ENCODE results near the gene SNRK.

The SNRK gene

GRCh38 chr3:43289401-43289800 lies 3.1 kb downstream of the SNRK start:
- TF ChIP-seq, protein P1, sequence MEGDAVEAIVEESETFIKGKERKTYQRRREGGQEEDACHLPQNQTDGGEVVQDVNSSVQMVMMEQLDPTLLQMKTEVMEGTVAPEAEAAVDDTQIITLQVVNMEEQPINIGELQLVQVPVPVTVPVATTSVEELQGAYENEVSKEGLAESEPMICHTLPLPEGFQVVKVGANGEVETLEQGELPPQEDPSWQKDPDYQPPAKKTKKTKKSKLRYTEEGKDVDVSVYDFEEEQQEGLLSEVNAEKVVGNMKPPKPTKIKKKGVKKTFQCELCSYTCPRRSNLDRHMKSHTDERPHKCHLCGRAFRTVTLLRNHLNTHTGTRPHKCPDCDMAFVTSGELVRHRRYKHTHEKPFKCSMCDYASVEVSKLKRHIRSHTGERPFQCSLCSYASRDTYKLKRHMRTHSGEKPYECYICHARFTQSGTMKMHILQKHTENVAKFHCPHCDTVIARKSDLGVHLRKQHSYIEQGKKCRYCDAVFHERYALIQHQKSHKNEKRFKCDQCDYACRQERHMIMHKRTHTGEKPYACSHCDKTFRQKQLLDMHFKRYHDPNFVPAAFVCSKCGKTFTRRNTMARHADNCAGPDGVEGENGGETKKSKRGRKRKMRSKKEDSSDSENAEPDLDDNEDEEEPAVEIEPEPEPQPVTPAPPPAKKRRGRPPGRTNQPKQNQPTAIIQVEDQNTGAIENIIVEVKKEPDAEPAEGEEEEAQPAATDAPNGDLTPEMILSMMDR (IDR thresholded peaks at IDR 0.05; ENCODE audit: insufficient read depth, low read length, poor library complexity, severe bottlenecking): no peak
- no peak for TF ChIP-seq EZH2phosphoT487 (conservative IDR thresholded peaks at IDR 0.05; ENCODE audit: low read length)
- H3K9me3 ChIP-seq (ENCODE audit: insufficient read depth, low read length): no peaks in the 10 kb centered on the region
- no peak overlapping the region for H3K9ac ChIP-seq (ENCODE audit: low read length)
- peaks cover 29% of the 10 kb centered on the region for H3K79me2 ChIP-seq (ENCODE audit: insufficient read depth, low read length)
- H3F3A ChIP-seq (ENCODE audit: insufficient read depth): no peaks in the 10 kb centered on the region
- H3K27me3 ChIP-seq (ENCODE audit: low read length): no peaks in the 10 kb centered on the region
- no peak overlapping the region for H2AFZ ChIP-seq (ENCODE audit: low read depth, low read length, severe bottlenecking)
- no peak overlapping the region for H3K4me2 ChIP-seq (ENCODE audit: low read depth, low read length, poor library complexity, severe bottlenecking)
- no peak overlapping the region for H3K27ac ChIP-seq (ENCODE audit: low read depth, low read length)
- no peaks in the 10 kb centered on the region for H3K36me3 ChIP-seq (ENCODE audit: low read length)
- no peak overlapping the region for H3K4me3 ChIP-seq (ENCODE audit: insufficient read depth, low read length, poor library complexity, severe bottlenecking)
- H3K9me2 ChIP-seq (replicated peaks; ENCODE audit: insufficient read depth, low read length): no peaks in the 10 kb centered on the region
- H4K20me1 ChIP-seq (ENCODE audit: low read depth, low read length): peaks cover 11% of the 10 kb centered on the region; the same call in 1 of the 2 replicates

DNA sequence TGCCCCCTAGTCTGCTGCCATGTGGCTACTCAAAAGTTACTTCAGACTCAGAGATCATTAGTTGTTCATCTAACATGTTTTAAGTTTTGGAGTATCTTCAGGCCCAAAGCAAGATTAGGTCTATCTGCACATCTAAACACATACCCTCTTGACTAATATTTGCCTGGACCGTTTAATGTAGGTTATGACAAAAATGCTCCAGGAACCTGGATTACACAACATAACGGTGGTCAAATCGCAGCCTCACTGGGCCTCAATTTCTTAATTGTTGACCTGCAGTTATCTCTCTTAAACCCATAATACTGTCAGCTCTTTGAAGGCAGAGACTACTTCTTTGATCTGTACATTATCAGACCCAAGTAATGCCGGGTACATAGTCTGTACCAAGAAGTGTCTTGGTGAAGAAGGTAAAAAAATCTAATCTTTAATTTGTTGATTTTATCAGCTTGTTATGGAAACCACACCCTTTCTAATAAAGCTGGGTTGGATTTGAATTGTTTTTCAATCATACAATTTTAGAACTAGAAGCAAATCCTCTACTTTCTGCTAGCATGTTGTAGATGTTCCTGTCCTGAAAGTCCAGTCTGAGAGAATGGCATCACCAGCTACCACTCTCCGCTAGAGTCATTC lies 3.6 kb downstream of the SNRK start:
- Histone ChIP-seq H3K9me3 (ENCODE audit: insufficient read depth, low read length) (no peaks in the 10 kb centered on the region), H3F3A (ENCODE audit: insufficient read depth) (no peaks in the 10 kb centered on the region), H3K79me2 (ENCODE audit: insufficient read depth, low read length) (peaks cover 34% of the 10 kb centered on the region), H3K9me2 (replicated peaks; ENCODE audit: insufficient read depth, low read length) (no peaks in the 10 kb centered on the region), H3K36me3 (ENCODE audit: low read length) (no peaks in the 10 kb centered on the region), H4K20me1 (ENCODE audit: low read depth, low read length) (peaks cover 11% of the 10 kb centered on the region; the same call in 1 of the 2 replicates), H3K4me3 (ENCODE audit: insufficient read depth, low read length, poor library complexity, severe bottlenecking) (no peak overlapping the region), H3K27me3 (ENCODE audit: low read length) (no peaks in the 10 kb centered on the region), H3K9ac (ENCODE audit: low read length) (no peak overlapping the region), H2AFZ (ENCODE audit: low read depth, low read length, severe bottlenecking) (no peak overlapping the region), H3K4me2 (ENCODE audit: low read depth, low read length, poor library complexity, severe bottlenecking) (no peak overlapping the region), H3K27ac (ENCODE audit: low read depth, low read length) (no peak overlapping the region)
- no peak for TF ChIP-seq EZH2phosphoT487 (conservative IDR thresholded peaks at IDR 0.05; ENCODE audit: low read length)
- TF ChIP-seq, protein P1 (IDR thresholded peaks at IDR 0.05; ENCODE audit: insufficient read depth, low read length, poor library complexity, severe bottlenecking): no peak

DNA sequence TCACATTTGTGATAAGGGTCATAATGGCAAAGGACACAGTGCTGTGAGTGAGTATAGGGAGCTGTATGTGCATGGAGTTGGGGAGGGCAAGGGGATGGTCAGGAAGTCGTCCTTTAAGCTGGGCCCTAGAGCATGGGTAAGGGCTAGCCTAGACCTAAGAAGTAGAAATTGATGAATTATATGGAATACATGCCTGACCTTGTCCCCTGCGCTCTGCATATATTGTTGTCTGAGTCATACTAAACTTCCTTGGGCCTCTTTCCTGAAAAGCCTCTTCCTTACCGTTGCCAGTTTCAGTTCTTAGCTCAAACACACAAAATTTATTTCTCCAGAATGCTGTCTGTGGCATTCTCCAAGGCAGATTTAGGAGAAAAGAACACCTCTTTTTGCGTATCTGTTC lies 4.6 kb downstream of the SNRK start:
- H3F3A ChIP-seq (ENCODE audit: insufficient read depth): no peaks in the 10 kb centered on the region
- H3K9me3 ChIP-seq (ENCODE audit: insufficient read depth, low read length): no peaks in the 10 kb centered on the region
- no peak overlapping the region for H3K4me2 ChIP-seq (ENCODE audit: low read depth, low read length, poor library complexity, severe bottlenecking)
- H3K4me3 ChIP-seq (ENCODE audit: insufficient read depth, low read length, poor library complexity, severe bottlenecking): no peak overlapping the region
- H3K27me3 ChIP-seq (ENCODE audit: low read length): no peaks in the 10 kb centered on the region
- H2AFZ ChIP-seq (ENCODE audit: low read depth, low read length, severe bottlenecking): no peak overlapping the region
- no peak overlapping the region for H3K27ac ChIP-seq (ENCODE audit: low read depth, low read length)
- H3K36me3 ChIP-seq (ENCODE audit: low read length): no peaks in the 10 kb centered on the region
- H3K9ac ChIP-seq (ENCODE audit: low read length): no peak overlapping the region
- no peaks in the 10 kb centered on the region for H3K9me2 ChIP-seq (replicated peaks; ENCODE audit: insufficient read depth, low read length)
- peaks cover 11% of the 10 kb centered on the region; the same call in 1 of the 2 replicates for H4K20me1 ChIP-seq (ENCODE audit: low read depth, low read length)
- no peak for TF ChIP-seq EZH2phosphoT487 (conservative IDR thresholded peaks at IDR 0.05; ENCODE audit: low read length)
- TF ChIP-seq, protein P1 (IDR thresholded peaks at IDR 0.05; ENCODE audit: insufficient read depth, low read length, poor library complexity, severe bottlenecking): no peak
- peaks cover 35% of the 10 kb centered on the region for H3K79me2 ChIP-seq (ENCODE audit: insufficient read depth, low read length)
